ENCODE results near the gene DIPK1B. TPM values are rescaled to one million over a fixed set of nuclear protein-coding genes. Genes with fewer than 3 reads are reported as not detected.
"Not testable (repeated sequence)": the region's sequence is repeated elsewhere in the genome, so short reads cannot be mapped to it uniquely, and the experiment has no call there.

The DIPK1B gene
- total and polyA plus RNA-seq, 2 experiments from 2014 or later = 18.7 to 60.0 TPM

DNA sequence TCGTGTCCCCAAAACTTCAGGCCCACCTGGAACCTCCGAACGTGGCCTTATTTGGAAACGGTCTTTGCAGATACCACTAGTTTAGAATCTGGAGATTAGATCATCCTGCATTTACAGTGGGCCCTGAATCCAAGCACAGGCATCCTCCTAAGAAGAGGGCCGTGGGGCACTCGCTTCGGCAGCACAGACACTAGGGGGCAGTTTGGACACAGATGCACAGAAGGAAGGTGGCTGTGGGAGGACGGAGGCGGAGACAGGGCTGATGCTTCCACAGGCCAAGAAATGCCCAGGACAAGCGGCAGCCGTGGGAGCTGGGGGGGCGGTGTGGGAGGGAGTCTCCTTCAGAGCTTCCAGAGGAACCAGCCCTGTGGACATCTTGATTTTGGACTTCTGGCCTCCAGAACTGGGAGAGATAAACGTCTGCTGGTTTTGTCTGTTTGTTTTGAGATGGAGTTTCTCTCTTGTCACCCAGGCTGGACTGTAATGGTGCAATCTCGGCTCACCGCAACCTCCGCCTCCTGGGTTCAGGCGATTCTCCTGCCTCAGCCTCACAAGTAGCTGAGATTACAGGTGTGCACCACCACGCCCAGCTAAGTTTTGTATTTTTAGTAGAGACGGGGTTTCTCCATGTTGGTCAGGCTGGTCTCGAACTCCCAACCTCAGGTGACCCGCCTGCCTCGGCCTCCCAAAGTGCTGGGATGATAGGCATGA, 48.6 kb downstream of the DIPK1B start:
- H3K27me3 ChIP-seq (ENCODE audit: insufficient read depth); H3K4me3 ChIP-seq; H3K4me3 Mint-ChIP-seq; H3K4me2 ChIP-seq; H3K79me2 ChIP-seq (replicated peaks; ENCODE audit: insufficient read depth); H3K27me3 Mint-ChIP-seq (ENCODE audit: insufficient read depth, low read depth, poor library complexity); H3F3A ChIP-seq (replicated peaks; ENCODE audit: low read depth); H4K20me1 ChIP-seq (replicated peaks; ENCODE audit: insufficient read depth); H3K9me2 ChIP-seq (ENCODE audit: insufficient read depth); H3K36me3 Mint-ChIP-seq (ENCODE audit: low read depth); H3K27ac Mint-ChIP-seq; H3K9me3 Mint-ChIP-seq; H3K27ac ChIP-seq (ENCODE audit: low read depth); H3K36me3 ChIP-seq (ENCODE audit: insufficient read depth); H3K4me1 ChIP-seq (ENCODE audit: insufficient read depth): not testable (repeated sequence)
- H2AFZ ChIP-seq = peak overlapping the region; percentile 32; the same call in 1 of the 2 replicates
- TF ChIP-seq, protein P1, sequence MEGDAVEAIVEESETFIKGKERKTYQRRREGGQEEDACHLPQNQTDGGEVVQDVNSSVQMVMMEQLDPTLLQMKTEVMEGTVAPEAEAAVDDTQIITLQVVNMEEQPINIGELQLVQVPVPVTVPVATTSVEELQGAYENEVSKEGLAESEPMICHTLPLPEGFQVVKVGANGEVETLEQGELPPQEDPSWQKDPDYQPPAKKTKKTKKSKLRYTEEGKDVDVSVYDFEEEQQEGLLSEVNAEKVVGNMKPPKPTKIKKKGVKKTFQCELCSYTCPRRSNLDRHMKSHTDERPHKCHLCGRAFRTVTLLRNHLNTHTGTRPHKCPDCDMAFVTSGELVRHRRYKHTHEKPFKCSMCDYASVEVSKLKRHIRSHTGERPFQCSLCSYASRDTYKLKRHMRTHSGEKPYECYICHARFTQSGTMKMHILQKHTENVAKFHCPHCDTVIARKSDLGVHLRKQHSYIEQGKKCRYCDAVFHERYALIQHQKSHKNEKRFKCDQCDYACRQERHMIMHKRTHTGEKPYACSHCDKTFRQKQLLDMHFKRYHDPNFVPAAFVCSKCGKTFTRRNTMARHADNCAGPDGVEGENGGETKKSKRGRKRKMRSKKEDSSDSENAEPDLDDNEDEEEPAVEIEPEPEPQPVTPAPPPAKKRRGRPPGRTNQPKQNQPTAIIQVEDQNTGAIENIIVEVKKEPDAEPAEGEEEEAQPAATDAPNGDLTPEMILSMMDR (conservative IDR thresholded peaks at IDR 0.05; ENCODE audit: low read depth in 2 of 2) = peak; percentile 54 to 75
- ATAC-seq = peak; percentile 24
- peak; percentile 62 for DNase-seq (ENCODE audit: low spot score)
- H3K4me1 Mint-ChIP-seq = peaks cover 13% of the 10 kb centered on the region

DNA sequence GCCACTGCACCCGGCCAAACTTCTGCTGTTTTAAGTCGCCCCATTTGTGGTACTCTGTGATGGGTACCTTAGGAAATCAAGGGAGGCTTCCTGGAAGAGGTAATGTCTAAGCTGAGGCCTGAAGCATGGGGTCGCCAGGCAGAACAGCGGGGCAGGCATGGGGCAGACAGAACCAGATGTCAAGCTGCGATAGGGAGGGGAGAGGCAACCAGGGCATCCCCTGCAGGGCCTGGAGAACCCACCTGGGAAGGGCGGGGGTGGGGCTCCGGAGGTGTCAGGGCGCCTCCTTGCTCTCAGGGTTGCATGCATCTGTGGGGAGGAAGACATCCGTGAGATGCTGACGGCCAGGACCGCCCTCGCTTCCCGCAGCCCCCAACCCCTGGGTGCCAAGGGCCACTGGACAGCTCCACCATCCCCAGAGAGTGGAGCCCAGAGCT, 49.2 kb downstream of the DIPK1B start:
- peaks cover 5% of the 10 kb centered on the region for H3K27me3 Mint-ChIP-seq (ENCODE audit: insufficient read depth, low read depth, poor library complexity)
- no peak for TF ChIP-seq CREB1 (CRISPR knock-in tag; IDR thresholded peaks at IDR 0.05; ENCODE audit: low read depth)
- TF ChIP-seq, protein P2, sequence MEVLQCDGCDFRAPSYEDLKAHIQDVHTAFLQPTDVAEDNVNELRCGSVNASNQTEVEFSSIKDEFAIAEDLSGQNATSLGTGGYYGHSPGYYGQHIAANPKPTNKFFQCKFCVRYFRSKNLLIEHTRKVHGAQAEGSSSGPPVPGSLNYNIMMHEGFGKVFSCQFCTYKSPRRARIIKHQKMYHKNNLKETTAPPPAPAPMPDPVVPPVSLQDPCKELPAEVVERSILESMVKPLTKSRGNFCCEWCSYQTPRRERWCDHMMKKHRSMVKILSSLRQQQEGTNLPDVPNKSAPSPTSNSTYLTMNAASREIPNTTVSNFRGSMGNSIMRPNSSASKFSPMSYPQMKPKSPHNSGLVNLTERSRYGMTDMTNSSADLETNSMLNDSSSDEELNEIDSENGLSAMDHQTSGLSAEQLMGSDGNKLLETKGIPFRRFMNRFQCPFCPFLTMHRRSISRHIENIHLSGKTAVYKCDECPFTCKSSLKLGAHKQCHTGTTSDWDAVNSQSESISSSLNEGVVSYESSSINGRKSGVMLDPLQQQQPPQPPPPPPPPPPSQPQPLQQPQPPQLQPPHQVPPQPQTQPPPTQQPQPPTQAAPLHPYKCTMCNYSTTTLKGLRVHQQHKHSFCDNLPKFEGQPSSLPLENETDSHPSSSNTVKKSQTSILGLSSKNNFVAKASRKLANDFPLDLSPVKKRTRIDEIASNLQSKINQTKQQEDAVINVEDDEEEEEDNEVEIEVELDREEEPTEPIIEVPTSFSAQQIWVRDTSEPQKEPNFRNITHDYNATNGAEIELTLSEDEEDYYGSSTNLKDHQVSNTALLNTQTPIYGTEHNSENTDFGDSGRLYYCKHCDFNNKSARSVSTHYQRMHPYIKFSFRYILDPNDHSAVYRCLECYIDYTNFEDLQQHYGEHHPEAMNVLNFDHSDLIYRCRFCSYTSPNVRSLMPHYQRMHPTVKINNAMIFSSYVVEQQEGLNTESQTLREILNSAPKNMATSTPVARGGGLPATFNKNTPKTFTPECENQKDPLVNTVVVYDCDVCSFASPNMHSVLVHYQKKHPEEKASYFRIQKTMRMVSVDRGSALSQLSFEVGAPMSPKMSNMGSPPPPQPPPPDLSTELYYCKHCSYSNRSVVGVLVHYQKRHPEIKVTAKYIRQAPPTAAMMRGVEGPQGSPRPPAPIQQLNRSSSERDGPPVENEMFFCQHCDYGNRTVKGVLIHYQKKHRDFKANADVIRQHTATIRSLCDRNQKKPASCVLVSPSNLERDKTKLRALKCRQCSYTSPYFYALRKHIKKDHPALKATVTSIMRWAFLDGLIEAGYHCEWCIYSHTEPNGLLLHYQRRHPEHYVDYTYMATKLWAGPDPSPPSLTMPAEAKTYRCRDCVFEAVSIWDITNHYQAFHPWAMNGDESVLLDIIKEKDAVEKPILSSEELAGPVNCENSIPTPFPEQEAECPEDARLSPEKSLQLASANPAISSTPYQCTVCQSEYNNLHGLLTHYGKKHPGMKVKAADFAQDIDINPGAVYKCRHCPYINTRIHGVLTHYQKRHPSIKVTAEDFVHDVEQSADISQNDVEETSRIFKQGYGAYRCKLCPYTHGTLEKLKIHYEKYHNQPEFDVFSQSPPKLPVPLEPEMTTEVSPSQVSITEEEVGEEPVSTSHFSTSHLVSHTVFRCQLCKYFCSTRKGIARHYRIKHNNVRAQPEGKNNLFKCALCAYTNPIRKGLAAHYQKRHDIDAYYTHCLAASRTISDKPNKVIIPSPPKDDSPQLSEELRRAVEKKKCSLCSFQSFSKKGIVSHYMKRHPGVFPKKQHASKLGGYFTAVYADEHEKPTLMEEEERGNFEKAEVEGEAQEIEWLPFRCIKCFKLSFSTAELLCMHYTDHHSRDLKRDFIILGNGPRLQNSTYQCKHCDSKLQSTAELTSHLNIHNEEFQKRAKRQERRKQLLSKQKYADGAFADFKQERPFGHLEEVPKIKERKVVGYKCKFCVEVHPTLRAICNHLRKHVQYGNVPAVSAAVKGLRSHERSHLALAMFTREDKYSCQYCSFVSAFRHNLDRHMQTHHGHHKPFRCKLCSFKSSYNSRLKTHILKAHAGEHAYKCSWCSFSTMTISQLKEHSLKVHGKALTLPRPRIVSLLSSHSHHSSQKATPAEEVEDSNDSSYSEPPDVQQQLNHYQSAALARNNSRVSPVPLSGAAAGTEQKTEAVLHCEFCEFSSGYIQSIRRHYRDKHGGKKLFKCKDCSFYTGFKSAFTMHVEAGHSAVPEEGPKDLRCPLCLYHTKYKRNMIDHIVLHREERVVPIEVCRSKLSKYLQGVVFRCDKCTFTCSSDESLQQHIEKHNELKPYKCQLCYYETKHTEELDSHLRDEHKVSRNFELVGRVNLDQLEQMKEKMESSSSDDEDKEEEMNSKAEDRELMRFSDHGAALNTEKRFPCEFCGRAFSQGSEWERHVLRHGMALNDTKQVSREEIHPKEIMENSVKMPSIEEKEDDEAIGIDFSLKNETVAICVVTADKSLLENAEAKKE (CRISPR knock-in tag; IDR thresholded peaks at IDR 0.05) = no peak
- TF ChIP-seq ZNF331 (CRISPR knock-in tag; IDR thresholded peaks at IDR 0.05; ENCODE audit: low read depth) = no peak
- no peak for TF ChIP-seq JUNB (IDR thresholded peaks at IDR 0.05; ENCODE audit: unreplicated experiment)
- TF ChIP-seq, protein P1 (conservative IDR thresholded peaks at IDR 0.05; ENCODE audit: low read depth in 2 of 2) = no peak
- TF ChIP-seq, protein P3, sequence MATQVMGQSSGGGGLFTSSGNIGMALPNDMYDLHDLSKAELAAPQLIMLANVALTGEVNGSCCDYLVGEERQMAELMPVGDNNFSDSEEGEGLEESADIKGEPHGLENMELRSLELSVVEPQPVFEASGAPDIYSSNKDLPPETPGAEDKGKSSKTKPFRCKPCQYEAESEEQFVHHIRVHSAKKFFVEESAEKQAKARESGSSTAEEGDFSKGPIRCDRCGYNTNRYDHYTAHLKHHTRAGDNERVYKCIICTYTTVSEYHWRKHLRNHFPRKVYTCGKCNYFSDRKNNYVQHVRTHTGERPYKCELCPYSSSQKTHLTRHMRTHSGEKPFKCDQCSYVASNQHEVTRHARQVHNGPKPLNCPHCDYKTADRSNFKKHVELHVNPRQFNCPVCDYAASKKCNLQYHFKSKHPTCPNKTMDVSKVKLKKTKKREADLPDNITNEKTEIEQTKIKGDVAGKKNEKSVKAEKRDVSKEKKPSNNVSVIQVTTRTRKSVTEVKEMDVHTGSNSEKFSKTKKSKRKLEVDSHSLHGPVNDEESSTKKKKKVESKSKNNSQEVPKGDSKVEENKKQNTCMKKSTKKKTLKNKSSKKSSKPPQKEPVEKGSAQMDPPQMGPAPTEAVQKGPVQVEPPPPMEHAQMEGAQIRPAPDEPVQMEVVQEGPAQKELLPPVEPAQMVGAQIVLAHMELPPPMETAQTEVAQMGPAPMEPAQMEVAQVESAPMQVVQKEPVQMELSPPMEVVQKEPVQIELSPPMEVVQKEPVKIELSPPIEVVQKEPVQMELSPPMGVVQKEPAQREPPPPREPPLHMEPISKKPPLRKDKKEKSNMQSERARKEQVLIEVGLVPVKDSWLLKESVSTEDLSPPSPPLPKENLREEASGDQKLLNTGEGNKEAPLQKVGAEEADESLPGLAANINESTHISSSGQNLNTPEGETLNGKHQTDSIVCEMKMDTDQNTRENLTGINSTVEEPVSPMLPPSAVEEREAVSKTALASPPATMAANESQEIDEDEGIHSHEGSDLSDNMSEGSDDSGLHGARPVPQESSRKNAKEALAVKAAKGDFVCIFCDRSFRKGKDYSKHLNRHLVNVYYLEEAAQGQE (IDR thresholded peaks at IDR 0.05; ENCODE audit: unreplicated experiment) = no peak

More for the DNA sequence above, 49.2 kb downstream of the DIPK1B start:
- no peak for ATAC-seq
- DNase-seq (ENCODE audit: low spot score) = no peak
- H3K27me3 ChIP-seq (ENCODE audit: insufficient read depth) = no peaks in the 10 kb centered on the region
- H2AFZ ChIP-seq = no peak overlapping the region
- no peaks in the 10 kb centered on the region for H3K9me2 ChIP-seq (ENCODE audit: insufficient read depth)
- H3K4me3 ChIP-seq = no peak overlapping the region
- no peaks in the 10 kb centered on the region for H3K36me3 ChIP-seq (ENCODE audit: insufficient read depth)
- no peaks in the 10 kb centered on the region for H4K20me1 ChIP-seq (replicated peaks; ENCODE audit: insufficient read depth)
- H3F3A ChIP-seq (replicated peaks; ENCODE audit: low read depth) = 0 out of 2 replicates have a peak, but pooled peaks cover 5% of the 10 kb centered on the region
- H3K4me1 ChIP-seq (ENCODE audit: insufficient read depth) = no peaks in the 10 kb centered on the region
- no peaks in the 10 kb centered on the region for H3K79me2 ChIP-seq (replicated peaks; ENCODE audit: insufficient read depth)
- no peak overlapping the region for H3K27ac ChIP-seq (ENCODE audit: low read depth)
- peaks cover 13% of the 10 kb centered on the region for H3K4me1 Mint-ChIP-seq
- H3K36me3 Mint-ChIP-seq (ENCODE audit: low read depth) = no peaks in the 10 kb centered on the region
- no peak overlapping the region for H3K4me2 ChIP-seq
- peaks cover 1% of the 10 kb centered on the region for H3K9me3 Mint-ChIP-seq
- no peak overlapping the region for H3K27ac Mint-ChIP-seq
- no peak overlapping the region for H3K4me3 Mint-ChIP-seq

Data from GM23338 (cell line).